Neural progenitor cell (in vitro differentiated cells): ENCODE measurements around the gene RNF150.

ENCODE experiments used
- CTCF ChIP-seq: fragments of 200-600 bp; sonication (generic); IDR thresholded peaks from 2 replicates; pipeline ENCODE4 v1.5.1; 2017; ENCODE audit warnings: antibody characterized with exemption, mild to moderate bottlenecking
- EZH2 ChIP-seq: fragments of 200-600 bp; sonication (generic); IDR thresholded peaks from 2 replicates; pipeline ENCODE4 v1.6.1; 2017; ENCODE audit warnings: antibody characterized with exemption, mild to moderate bottlenecking, moderate library complexity
- EZH2phosphoT487 ChIP-seq: fragments of 200-600 bp; sonication (generic); IDR thresholded peaks from 2 replicates; pipeline ENCODE4 v1.6.1; 2017; ENCODE audit warnings: antibody characterized with exemption

GRCh38 chr4:141119071-141119470 lies 14.2 kb downstream of the RNF150 start:
- no peak for TF ChIP-seq CTCF
- TF ChIP-seq EZH2 = no peak
- TF ChIP-seq EZH2phosphoT487 = no peak
